T1000 (cell line): Measurements from ENCODE around the gene LAMA5.

Experiments
- DNase-seq: peaks from one replicate; lab custom pipeline; 2025; ENCODE audit warnings: mixed read lengths; lab: John Stamatoyannopoulos, UW

Gene LAMA5

GRCh38 chr20:62369815-62370114 is 2.7 kb upstream of the LAMA5 start:
- DNase-seq = no peak

- DNase-seq = peak; percentile 49
Observed at GRCh38 chr20:62368976-62369814, 2.1 kb upstream of the LAMA5 start.

DNA sequence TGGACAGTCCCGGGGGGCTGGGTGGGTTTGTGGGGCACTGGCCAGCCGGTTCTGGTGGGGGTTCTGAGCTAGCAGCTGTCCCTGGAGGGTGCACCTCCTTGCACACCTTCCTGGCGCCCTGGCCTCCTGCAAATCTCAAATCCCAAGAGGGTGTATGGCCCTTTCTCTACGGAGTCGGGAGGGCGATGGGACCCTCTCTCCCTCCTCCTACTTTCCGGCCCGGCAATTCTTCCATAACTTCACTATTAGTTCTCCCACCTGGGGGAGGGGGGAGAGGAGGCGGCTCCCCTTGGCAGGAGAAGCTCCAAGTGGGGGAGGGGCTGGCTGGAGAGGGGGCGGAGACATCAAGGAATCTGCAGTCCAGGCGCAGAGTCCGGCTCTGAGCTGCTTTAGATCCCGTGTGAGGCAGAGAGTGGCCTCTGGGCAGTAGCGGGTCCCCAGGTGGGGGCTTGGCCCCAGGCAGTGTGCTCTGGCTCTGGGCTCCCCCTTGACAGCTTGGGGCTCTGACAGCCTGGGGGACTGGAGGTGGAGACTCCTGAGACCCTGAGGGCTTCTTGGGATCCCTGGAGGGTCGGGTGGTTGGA is 1.4 kb upstream of the LAMA5 start:
- peak; percentile 27 for DNase-seq

DNA sequence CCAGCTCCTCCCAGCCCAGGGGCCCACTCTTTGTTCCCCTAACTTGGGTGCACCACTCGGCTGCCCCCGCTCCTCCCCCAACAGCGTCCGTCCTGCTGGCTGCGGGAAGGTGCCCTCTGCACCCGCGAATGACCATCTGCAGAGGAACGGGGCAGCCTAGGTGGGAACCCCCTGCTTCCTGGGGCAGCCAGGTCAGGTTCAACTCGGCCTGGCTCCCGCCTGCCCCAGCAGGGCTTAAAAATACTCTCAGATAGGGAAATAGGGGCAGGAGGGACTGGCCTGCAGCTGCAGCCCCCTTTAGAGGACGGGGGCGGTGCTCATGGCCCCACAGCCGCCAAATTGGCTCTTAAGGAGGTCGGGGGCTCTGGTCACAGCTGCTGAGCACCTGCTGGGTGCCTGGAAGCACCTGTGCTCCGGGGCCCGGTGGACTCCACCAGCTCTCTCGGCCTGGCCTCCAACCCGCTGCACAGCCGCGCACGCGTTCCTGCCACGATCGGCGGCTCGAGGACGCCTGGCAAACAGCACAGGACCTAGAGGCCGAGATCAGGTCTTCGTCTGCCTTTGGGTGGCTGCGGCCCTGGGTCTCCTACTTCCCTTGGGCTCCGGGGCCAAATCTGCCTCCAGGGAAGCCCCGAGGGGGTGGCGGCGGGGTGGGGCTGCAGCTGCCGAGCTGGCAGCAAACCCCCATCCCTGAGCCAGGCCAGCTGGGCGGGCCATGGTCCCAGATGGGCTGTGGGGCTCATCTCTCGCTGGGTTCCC is 700 bp upstream of the LAMA5 start:
- DNase-seq = no peak

- no peak for DNase-seq
Observed at GRCh38 chr20:62366370-62367135, 559 bp downstream of the LAMA5 start.

DNA sequence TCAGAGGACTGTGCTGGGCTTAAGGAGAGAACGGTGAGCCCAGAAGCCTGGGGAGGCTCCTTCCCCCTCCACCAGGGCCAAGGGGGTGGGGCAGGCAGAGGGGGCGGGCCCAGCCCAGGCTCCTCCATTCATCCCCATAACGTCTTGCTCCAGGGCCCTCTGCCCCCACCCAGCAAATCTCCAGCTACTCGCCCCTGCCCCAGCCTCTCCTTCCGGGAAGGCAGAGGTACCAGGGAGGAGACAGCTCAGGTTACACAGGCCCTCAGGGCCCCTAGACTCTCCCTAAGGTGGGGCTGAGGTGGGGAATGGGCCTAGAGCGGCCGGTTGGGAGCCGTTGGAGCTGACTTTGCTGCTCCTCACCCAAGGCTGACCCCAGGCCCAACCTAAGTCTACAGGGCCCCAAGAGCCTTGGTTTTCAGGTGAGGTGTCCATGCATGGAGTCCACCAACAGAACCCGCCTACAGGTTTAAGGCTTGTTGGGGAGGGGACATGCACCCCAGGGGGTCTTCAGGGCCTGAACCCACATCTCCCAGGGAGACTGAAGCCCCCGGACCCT is 1.2 kb downstream of the LAMA5 start:
- DNase-seq = no peak

DNA sequence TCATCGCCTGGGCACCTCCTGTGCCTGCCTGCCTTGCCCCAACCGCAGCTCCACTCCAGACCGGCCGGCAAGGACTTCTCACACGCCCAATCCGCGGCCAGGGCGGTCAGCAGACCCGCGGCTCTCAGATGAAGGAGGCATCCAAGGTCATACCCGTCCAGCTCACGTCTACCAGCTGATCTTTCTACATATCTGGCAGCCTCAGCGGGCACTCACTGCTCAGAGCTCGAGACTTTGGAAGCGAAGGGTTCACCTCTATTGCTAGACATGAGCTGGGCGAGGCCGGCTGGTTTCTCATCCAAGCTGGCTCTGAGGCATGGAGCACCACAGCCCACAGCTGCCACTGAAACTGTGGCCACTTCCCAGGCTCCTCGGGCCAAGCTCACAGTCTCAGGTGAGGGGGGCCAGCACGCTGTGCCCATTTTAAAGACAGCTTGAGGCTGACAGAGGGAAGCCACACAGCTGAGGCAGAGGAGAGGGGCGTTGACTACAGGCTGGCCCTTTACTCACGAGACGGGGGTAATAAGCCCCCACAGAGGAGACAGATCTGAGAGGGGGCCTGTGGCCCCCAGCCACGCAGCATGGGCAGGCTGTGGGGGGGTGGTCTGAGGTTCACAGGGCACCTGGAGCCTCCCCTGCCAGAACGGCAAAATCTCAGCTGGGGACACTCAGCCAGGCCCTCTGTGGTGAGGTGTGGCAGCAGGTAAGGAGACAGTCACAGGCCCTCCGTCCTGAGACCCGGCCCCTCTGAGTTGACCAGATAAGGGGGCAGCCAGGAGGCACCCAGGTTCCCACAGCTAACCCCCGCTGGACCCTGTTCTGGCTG is 2.0 kb downstream of the LAMA5 start:
- no peak for DNase-seq

- no peak for DNase-seq
Observed at GRCh38 chr20:62363920-62364851, 2.9 kb downstream of the LAMA5 start.

DNA sequence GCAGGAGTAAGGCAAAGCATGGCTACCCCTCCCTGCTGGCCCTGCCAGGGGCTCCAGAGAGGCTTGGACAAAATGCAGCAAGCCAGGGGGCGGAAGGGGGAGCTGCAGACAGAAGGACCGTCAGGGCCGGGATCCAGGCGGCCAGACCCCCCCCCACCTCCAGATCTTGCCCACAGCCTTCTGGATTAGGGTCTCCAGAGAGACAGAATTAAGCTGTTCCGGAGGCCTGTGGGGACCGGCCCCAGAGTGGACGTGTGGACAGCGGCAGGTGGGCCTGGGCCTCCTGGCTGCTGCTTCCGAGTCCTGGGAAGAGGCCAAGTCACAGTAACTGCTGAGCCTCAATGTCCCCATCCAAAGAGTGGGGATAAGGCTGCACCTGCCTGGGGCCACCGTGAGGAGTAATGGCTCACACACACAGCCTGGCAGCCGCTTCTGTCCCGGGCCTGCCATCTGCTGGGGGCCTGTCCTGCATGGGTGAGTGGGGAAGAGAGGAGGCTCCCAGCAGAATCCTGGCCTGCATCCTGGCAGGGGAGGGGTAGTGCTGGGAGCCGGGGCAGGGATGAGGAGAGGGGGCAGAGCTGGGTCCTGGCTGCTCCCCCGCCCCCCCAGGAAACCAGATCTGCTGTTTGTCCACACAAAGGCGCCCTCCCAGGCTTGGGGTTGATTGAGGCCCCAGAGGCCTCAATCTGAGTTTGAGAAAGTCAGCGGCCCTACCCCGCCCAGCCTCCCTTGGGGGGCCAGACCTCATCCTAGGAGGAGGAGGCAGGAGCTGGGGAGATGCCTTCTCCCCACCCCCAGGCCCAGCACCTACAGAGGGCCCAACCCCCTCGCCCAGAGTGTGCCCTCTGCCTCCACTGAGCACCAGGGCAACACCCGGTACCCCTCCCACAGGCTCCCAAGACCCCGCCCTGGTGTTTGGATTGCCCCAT is 3.9 kb downstream of the LAMA5 start:
- no peak for DNase-seq

- no peak for DNase-seq
Observed at GRCh38 chr20:62362590-62362940, 4.5 kb downstream of the LAMA5 start.

GRCh38 chr20:62361799-62362589 is 5.1 kb downstream of the LAMA5 start:
- no peak for DNase-seq

- DNase-seq = no peak
Observed at GRCh38 chr20:62360854-62361798, 6.0 kb downstream of the LAMA5 start.

GRCh38 chr20:62359491-62360121 is 7.5 kb downstream of the LAMA5 start:
- DNase-seq = peak; percentile 17

GRCh38 chr20:62359043-62359490 is 8.0 kb downstream of the LAMA5 start:
- DNase-seq = no peak

GRCh38 chr20:62358171-62359042 is 8.7 kb downstream of the LAMA5 start:
- no peak for DNase-seq
